ENCODE results near the gene ARHGAP12.

ARHGAP12 gene

GRCh38 chr10:31926160-31926559 is 2.5 kb downstream of the ARHGAP12 start:
- no peak for TF ChIP-seq CTCF (IDR thresholded peaks at IDR 0.05; ENCODE audit: control insufficient read depth, insufficient read depth, low read depth, low read length, missing control alignments)
- H3K4me3 ChIP-seq (ENCODE audit: control insufficient read depth, low read depth, low read length) = no peak overlapping the region
- no peak for DNase-seq (ENCODE audit: low read depth)

GRCh38 chr10:31924833-31925232 is 3.8 kb downstream of the ARHGAP12 start:
- DNase-seq (ENCODE audit: low read depth) = no peak
- TF ChIP-seq CTCF (IDR thresholded peaks at IDR 0.05; ENCODE audit: control insufficient read depth, insufficient read depth, low read depth, low read length, missing control alignments) = no peak
- no peak overlapping the region for H3K4me3 ChIP-seq (ENCODE audit: control insufficient read depth, low read depth, low read length)

- no peak for DNase-seq (ENCODE audit: low read depth)
- no peak for TF ChIP-seq CTCF (IDR thresholded peaks at IDR 0.05; ENCODE audit: control insufficient read depth, insufficient read depth, low read depth, low read length, missing control alignments)
- no peak overlapping the region for H3K4me3 ChIP-seq (ENCODE audit: control insufficient read depth, low read depth, low read length)
Observed at GRCh38 chr10:31923389-31923788, 5.2 kb downstream of the ARHGAP12 start.

DNA sequence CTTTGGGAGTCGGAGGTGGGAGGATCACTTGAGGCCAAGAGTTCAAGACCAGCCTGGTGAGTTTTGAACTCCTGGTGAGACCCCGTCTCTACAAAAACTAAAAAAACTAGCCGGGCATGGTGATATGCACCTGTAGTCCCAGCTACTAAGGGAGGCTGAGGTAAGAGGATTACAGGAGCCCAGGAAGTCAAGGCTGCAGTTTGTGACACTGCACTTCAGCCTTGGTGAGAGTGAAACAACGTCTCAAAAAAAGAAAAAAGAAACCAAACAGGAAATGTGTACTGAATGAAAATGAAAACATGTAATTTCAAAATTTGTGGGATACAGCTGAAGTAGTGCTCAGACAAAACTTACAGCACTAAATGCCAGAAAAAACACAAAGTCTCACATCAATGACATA is 7.6 kb downstream of the ARHGAP12 start:
- H3K4me3 ChIP-seq (ENCODE audit: control insufficient read depth, low read depth, low read length) = no peak overlapping the region
- no peak for DNase-seq (ENCODE audit: low read depth)
- TF ChIP-seq CTCF (IDR thresholded peaks at IDR 0.05; ENCODE audit: control insufficient read depth, insufficient read depth, low read depth, low read length, missing control alignments) = no peak

DNA sequence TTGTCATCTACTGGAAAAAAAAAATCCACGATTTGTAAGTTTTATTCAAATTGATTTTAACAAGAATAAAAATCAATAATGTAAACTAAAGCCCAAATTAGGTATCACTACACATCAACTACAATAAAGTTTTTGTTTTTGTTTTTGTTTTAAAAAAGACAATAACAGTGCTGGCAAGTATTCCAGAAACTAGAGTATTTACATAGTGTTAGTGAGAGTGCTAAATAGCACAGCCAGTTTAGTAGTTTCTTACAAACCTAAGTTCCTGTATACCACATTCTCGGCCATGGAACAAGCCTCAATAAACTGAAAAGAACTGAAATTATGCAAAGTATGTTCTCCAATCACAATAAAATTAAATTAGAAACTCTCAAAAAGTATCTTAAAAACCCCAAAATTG is 8.1 kb downstream of the ARHGAP12 start:
- H3K4me3 ChIP-seq (ENCODE audit: control insufficient read depth, low read depth, low read length) = no peak overlapping the region
- TF ChIP-seq CTCF (IDR thresholded peaks at IDR 0.05; ENCODE audit: control insufficient read depth, insufficient read depth, low read depth, low read length, missing control alignments) = no peak
- no peak for DNase-seq (ENCODE audit: low read depth)

DNA sequence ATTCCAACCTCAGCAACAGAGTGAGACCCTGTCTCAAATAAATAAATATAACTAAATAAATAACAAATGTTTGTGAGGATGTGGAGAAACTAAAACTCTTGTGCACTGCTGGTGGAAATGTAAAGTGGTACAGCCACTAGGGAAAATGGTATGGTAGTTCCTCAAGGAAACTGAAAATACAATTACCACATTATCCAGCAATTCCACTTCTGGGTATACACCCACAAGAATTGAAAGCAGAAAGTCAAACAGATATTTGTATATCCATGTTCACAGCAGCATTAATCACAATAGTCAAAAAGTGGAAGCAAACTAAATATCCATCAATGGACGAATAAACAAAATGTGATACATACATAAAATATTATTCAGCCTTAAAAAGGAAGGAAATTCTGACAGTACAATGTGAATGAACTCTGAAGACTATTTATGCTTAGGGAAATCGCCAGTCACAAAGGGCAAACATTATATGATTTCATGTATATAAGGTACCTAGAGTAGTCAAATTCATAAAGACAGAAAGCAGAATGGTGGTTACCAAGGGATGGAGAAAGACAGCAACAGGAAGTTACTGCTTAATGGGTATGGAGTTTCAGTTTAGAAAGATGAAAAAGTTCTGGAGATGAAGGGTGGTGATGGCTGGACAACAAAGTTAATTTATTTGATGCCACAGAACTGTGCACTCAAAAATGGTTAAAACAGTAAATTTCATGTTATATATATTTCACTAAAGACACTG is 9.8 kb downstream of the ARHGAP12 start:
- H3K4me3 ChIP-seq (ENCODE audit: control insufficient read depth, low read depth, low read length) = no peak overlapping the region
- no peak for TF ChIP-seq CTCF (IDR thresholded peaks at IDR 0.05; ENCODE audit: control insufficient read depth, insufficient read depth, low read depth, low read length, missing control alignments)
- no peak for DNase-seq (ENCODE audit: low read depth)
